ENCODE results near the gene TRIP6. TPM values are rescaled to one million over a fixed set of nuclear protein-coding genes. Genes with fewer than 3 reads are reported as not detected.

The TRIP6 gene
- total and polyA plus RNA-seq, 2 of the 8 experiments (the other 6 are each of a cell fraction or from before 2014, with no cell fraction given), result 88.4 to 103 TPM

- CTCF ChIA-PET (ENCODE audit: partially characterized antibody), result interaction anchor here (2.6 to 3.4 kb wide), 2 partner anchors 9 to 84 kb away, joined by 8 to 14 read pairs; partner anchors contain the start of gene SRRT
- Histone ChIP-seq H3K56ac (replicated peaks; ENCODE audit: insufficient read length, low read depth, low read length) (no peak overlapping the region), H3K18ac (ENCODE audit: extremely low read depth, low read length) (no peak overlapping the region), H2BK15ac (ENCODE audit: low read length) (no peak overlapping the region), H3K23me2 (ENCODE audit: low read depth, low read length) (peaks cover 16% of the 10 kb centered on the region; the same call in 1 of the 2 replicates), H4K8ac (ENCODE audit: extremely low read depth, insufficient read depth, low read length) (no peak overlapping the region), H4K20me1 (replicated peaks in 1 of 2; ENCODE audit: control insufficient read depth in 1 of 2, insufficient read depth in 2 of 2, low read length in 2 of 2) (peaks cover 23 to 28% of the 10 kb centered on the region in 2 experiments), H2AK5ac (ENCODE audit: low read depth, low read length) (no peak overlapping the region), H3K4ac (replicated peaks; ENCODE audit: insufficient read length, low read depth, low read length) (no peak overlapping the region), H3K23ac (ENCODE audit: insufficient read length) (no peak overlapping the region), H3K79me2 (ENCODE audit: control insufficient read depth in 1 of 2, insufficient read depth in 2 of 2, low read length in 2 of 2) (peaks cover 2 to 51% of the 10 kb centered on the region in 2 experiments; a peak in 3 of 4 replicates), H2BK5ac (ENCODE audit: low read depth, low read length) (no peak overlapping the region), H2BK20ac (ENCODE audit: low read length) (no peak overlapping the region), H3K4me2 (ENCODE audit: insufficient read depth in 1 of 2, low read depth in 2 of 2, low read length in 2 of 2) (no peak overlapping the region), H3K4me3 (ENCODE audit: extremely low read depth in 1 of 4, insufficient read depth in 2 of 4, low read depth in 3 of 4, low read length in 4 of 4) (no peak overlapping the region), H3K27me3 (replicated peaks in 1 of 4; ENCODE audit: control insufficient read depth in 3 of 4, extremely low read depth in 1 of 4, insufficient read depth in 3 of 4, low read length in 3 of 4) (no peaks in the 10 kb centered on the region; a peak in 1 of 7 replicates), H3K14ac (ENCODE audit: insufficient read length) (no peak overlapping the region), H3K9me3 (ENCODE audit: insufficient read depth in 2 of 2, low read depth in 1 of 2, low read length in 1 of 2) (no peaks in the 10 kb centered on the region; a peak in 1 of 4 replicates), H3K79me1 (ENCODE audit: low read depth, low read length) (peaks cover 19% of the 10 kb centered on the region), H4K91ac (replicated peaks; ENCODE audit: insufficient read length, low read length) (no peak overlapping the region), H2BK120ac (replicated peaks; ENCODE audit: low read depth, low read length) (no peak overlapping the region), H2BK12ac (ENCODE audit: low read depth, low read length) (no peak overlapping the region), H3K4me1 (replicated peaks in 1 of 4; ENCODE audit: control insufficient read depth in 3 of 4, insufficient read depth in 4 of 4, low read length in 3 of 4) (peaks cover 0 to 18% (median 5%) of the 10 kb centered on the region in 4 experiments; a peak in 6 of 7 replicates), H3K9ac (replicated peaks in 1 of 4; ENCODE audit: extremely low read depth in 1 of 4, low read depth in 3 of 4, low read length in 3 of 4) (no peak overlapping the region), H3K27ac (ENCODE audit: low read depth, low read length) (no peak overlapping the region), H3K36me3 (ENCODE audit: control insufficient read depth in 2 of 4, insufficient read depth in 4 of 4, low read length in 3 of 4) (peaks cover 53 to 80% (median 68%) of the 10 kb centered on the region in 4 experiments), H4K5ac (ENCODE audit: insufficient read length, low read depth, low read length) (no peak overlapping the region), H2AFZ (ENCODE audit: low read length) (no peak overlapping the region)
- POLR2A ChIA-PET (ENCODE audit: partially characterized antibody), result interaction anchor here (10.1 kb wide), 1 partner anchor 11 kb away, joined by 313 read pairs; the partner anchor contains the start of genes SRRT and TRIP6
- DNase-seq (ENCODE audit: low read depth in 1 of 2, low spot score in 2 of 2) (no peak), FAIRE-seq (no peak)
- 87% methylated on average over 19 of the region's 29 CpGs; no CpG with 5 or more reads in 1 of the 2 experiments for WGBS, 2 experiments (ENCODE audit: extremely low coverage in 1 of 2, insufficient coverage in 1 of 2, insufficient read length in 1 of 2, insufficient replicate concordance in 2 of 2, low coverage in 1 of 2, low lambda C conversion rate in 2 of 2, missing lambda C conversion rate in 1 of 2)
These were observed 17.7 kb downstream of the TRIP6 start for GRCh38 chr7:100884736-100885439.
